CD4-positive, alpha-beta T cell treated with Interleukin-6 for 4 hours (primary cell): Measurements from ENCODE around the gene HEPACAM.

Experiments used
- DNase-seq: peaks from one replicate; pipeline ENCODE4 v3.0.0-alpha.2; 2020; ENCODE audit warnings: mixed read lengths

Gene HEPACAM

GRCh38 chr11:124880958-124881357 is 54.9 kb downstream of the HEPACAM start:
- no peak for DNase-seq

GRCh38 chr11:124880290-124880611 is 55.6 kb downstream of the HEPACAM start:
- DNase-seq, result no peak

- DNase-seq, result no peak
Measured at GRCh38 chr11:124879493-124880289, 56.2 kb downstream of the HEPACAM start.

GRCh38 chr11:124878759-124879492 is 56.9 kb downstream of the HEPACAM start:
- no peak for DNase-seq

GRCh38 chr11:124877910-124878758 is 57.7 kb downstream of the HEPACAM start:
- DNase-seq, result no peak

GRCh38 chr11:124877631-124877909 is 58.3 kb downstream of the HEPACAM start:
- DNase-seq, result no peak

GRCh38 chr11:124876818-124877630 is 58.8 kb downstream of the HEPACAM start:
- no peak for DNase-seq

GRCh38 chr11:124875943-124876817 is 59.7 kb downstream of the HEPACAM start:
- peak; percentile 81 for DNase-seq

GRCh38 chr11:124875401-124875800 is 60.4 kb downstream of the HEPACAM start:
- no peak for DNase-seq

GRCh38 chr11:124874571-124875255 is 61.1 kb downstream of the HEPACAM start:
- no peak for DNase-seq

GRCh38 chr11:124873951-124874350 is 61.9 kb downstream of the HEPACAM start:
- no peak for DNase-seq

GRCh38 chr11:124872741-124873140 is 63.1 kb downstream of the HEPACAM start:
- no peak for DNase-seq

- no peak for DNase-seq
Measured at GRCh38 chr11:124872280-124872679, 63.6 kb downstream of the HEPACAM start.

- DNase-seq, result no peak
Measured at GRCh38 chr11:124870430-124870829, 65.4 kb downstream of the HEPACAM start.

GRCh38 chr11:124869856-124870387 is 65.9 kb downstream of the HEPACAM start:
- no peak for DNase-seq

GRCh38 chr11:124869331-124869730 is 66.5 kb downstream of the HEPACAM start:
- DNase-seq, result no peak
